Activated CD4-positive, CD25-positive, alpha-beta regulatory T cell treated with anti-CD3 and anti-CD28 coated beads, Interleukin-2, amount 50 U/mL, for 24 hours (primary cell): ENCODE results near the gene TMEM212.
"Not testable (repeated sequence)": the region's sequence is repeated elsewhere in the genome, so short reads cannot be mapped to it uniquely, and the experiment has no call there.

Experiments
- ATAC-seq, 2 donors: fragments of 150-1000 bp; cut with Tn5 transposase; one replicate each; pipeline ENCODE4 v1.10.0; 2021; ENCODE audit warnings: mild to moderate bottlenecking in 1 of 2, moderate library complexity in 1 of 2

The TMEM212 gene

GRCh38 chr3:171835116-171835515, 8.0 kb upstream of the TMEM212 start:
- no peak for ATAC-seq

GRCh38 chr3:171835613-171836012, 7.5 kb upstream of the TMEM212 start:
- no peak for ATAC-seq

GRCh38 chr3:171836855-171837254, 6.3 kb upstream of the TMEM212 start:
- ATAC-seq: no peak

GRCh38 chr3:171837698-171838097, 5.5 kb upstream of the TMEM212 start:
- ATAC-seq: no peak

DNA sequence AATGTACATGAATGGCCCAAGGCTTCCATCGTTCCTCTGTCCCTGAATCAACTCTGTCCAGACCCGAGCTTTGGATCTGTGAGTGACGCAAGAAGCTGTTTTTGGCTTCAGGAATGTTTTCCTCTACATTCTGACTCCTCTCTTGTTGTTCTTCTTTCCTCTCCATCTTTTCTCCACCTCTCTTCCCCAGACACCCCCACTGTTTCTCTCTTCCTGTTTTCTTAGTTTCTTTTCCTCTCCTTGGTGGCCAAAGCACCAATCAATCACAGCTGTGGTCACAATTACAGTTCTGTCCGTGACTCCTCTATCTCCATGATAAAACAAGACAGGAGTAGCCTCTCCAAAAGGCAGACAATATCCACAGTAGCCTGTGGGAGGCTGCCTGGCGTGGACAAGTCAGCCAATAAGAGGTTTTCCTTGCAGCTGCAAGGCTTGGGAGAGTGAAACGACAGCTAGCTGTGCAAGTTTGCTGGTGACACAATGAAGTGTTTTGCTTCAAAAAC, 4.9 kb upstream of the TMEM212 start:
- no peak for ATAC-seq

DNA sequence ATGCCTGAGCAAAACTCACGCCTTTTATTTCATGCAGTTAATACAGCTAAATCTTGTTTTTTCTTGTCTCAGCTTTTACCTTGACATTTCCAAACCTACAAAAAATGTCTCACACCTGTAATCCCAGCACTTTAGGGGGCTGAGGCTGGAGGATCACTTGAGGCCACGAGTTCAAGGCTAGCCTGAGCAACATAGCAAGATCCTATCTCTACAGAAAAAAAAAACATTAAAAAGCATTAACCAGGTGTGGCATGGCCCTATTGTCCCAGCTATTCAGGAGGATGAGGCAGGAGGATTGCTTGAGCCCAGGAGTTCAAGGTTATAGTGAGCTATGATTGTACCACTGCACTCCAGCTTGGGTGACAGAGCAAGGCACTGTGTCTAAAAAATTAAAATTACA, 3.9 kb upstream of the TMEM212 start:
- ATAC-seq: no peak

GRCh38 chr3:171840445-171840810, 2.7 kb upstream of the TMEM212 start:
- no peak for ATAC-seq

DNA sequence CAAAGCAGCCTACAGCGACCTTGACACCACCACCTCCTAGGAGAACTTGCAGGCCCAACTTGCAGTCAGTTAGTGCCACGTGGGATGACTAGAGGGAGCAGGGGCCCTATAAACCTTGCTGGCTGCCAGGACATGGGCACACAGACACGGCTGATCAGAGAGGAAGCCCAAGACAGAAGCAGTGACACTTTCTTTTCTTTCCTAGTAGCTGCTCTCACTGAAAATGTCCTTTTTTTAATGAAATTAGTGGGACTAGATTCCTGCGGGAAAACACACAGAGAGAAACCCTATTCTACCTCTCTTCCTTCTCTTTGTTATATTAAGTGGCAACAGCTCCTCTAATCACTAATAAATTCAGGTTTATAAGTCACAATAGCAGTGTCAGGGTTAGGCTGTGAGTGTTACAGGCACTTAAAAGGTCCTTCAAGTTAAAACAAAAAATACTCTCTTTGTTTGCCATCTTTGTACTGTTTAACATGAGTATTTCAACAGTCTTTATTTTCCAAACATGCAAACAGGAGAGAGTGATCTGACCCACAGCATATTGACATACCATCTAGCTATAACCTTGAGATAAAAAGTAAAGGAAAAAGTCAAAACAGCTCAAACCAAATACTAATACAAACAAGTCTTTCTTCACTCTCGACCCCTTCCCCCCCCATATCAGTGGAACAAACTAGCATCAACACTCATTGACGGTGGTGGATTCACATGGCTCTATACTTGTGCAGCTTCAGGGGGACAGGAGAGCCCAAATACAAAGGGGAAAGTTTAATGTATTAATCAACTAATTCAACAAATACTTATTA, 2.1 kb upstream of the TMEM212 start:
- ATAC-seq: no peak

GRCh38 chr3:171841620-171842000, 1.5 kb upstream of the TMEM212 start:
- no peak for ATAC-seq

GRCh38 chr3:171844873-171845272, 1.7 kb downstream of the TMEM212 start:
- ATAC-seq: no peak

DNA sequence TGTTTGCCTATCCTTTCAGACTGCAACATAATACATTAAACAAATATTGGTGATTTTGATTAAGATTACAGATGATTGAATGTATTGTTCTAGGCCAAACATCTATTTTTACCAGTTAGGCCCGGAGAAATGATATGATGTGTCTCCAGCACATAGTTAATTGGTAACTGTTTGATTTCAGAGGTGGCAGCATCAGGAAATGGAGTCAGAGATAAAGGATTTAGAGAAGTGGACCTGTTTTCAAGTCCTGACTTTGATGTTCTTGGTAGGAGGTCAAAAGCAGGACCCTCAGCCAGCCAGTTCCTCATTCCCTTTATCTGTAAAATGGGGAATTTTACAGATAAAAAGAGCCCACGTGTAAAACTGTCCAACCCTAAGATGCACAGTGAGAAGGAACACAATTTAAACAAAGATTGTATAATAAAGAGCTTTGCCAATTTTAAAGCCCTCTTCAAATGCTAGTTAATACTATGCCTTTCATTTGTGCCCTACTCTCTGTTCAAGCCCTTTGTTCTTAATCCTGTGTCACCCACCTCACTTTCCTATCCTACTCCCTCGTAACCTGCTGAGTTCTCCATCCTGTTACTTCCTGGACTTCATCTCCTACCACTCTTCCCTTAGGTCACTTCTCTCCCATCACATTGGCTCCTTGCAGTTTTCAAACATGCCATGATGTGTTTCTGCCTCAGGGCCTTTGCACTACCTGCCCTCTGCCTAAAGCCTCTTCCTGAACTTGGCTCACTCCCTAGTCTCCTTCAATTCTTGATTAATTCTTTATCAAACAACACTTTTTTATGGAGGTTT, 2.5 kb downstream of the TMEM212 start:
- ATAC-seq: no peak

DNA sequence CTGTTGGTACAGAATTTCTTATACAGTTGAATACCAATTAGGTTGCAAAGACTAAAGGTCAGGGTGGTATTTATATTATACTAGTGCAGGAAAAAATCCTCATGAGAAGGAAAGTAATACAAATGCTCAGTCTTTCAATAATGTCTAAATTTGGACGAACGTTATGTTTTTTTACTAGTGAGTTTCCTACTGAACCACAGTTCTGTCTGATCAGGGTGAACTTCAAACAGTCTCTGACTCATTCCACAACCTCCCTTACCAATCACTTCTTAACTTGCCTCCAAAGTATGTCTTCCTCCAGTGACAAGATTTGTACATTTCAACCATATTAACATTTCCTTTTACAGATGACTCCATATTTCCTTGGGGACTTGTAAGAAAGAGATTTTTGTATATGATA, 3.4 kb downstream of the TMEM212 start:
- peak; percentile 94 for ATAC-seq

- ATAC-seq: no peak
These were observed 4.0 kb downstream of the TMEM212 start for GRCh38 chr3:171847133-171847532.

- no peak for ATAC-seq
These were observed 4.6 kb downstream of the TMEM212 start for GRCh38 chr3:171847595-171848259.

GRCh38 chr3:171849617-171850319, 6.6 kb downstream of the TMEM212 start:
- ATAC-seq: no peak

DNA sequence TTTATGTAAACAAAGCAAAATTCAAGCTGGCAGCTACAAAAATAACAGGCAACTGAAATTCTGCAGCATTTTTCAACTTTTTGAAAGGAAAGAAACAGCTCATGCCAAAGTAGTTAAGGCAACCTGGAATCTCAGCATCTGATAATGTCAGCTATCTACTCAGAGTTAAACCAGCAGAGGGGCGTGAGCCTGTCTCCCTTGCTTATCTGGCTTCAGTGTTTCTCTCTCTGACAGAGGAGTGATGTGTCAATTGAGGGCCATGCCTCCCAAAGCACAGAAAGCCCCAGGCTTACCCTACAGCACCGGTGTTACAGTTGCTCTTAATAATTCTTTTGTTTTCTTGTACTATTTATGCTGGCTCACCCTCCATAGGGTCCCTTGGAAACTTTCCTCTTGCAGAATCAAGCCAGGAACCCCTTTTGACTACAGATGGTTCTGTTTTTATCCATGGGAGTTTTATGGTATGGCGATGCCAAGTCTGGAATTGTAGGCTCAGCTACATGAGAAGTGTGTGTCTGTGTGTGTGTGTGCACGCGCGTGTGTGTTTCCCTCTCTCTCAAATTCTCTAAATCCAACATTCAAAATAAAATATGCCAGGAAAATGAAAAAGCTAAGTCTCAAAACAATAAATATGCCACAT, 7.3 kb downstream of the TMEM212 start:
- ATAC-seq: no peak

DNA sequence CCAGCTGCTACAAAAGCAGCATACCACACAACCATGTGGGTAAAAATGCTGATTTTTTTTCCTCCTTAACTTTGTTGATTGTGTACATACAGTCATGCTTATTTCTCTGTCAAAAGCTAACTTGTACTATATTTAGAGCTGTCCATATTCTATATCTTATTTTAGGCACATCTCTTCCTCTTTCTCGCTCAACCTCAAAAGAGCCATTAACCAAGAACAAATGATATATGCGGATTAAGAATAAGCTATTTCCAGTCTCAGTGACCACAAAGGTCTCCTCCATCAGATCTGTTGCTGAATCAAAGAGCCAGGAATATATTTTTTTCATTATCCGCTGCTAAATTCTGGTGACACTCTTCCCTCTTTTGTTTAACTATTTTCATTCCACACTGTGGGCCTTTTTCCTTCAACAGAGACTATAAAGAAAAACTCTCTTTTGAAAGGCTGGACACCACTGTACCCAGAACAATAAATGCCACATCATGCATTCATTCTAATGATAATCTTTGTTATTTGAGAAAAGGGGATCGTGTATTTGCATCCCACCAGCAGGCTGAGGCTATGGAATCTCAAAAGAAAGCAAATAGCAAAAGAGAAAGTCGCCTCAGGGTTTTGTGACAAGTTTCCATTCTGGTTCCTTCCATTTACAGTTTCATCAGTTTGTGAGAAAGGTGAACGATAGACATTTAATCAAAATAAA, 8.0 kb downstream of the TMEM212 start:
- ATAC-seq: no peak

DNA sequence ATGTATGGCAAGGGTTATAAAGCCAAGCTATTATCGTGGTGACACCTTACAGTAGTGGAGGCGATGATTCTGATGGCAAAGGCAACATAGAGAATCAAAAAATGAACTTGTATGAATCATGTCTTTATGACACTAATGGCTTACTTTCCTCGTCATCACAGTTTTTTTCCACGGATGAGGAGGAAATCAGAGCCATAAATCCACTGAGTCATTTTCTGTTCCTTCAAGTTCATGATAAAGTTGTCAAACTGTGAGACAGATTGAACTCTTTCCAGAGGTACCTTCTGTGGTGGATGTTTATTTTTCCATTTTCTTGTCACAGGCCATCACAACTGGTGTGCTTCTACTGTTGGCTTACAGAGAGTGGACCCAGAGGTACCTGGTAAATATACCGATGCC, 8.5 kb downstream of the TMEM212 start:
- ATAC-seq: no peak

DNA sequence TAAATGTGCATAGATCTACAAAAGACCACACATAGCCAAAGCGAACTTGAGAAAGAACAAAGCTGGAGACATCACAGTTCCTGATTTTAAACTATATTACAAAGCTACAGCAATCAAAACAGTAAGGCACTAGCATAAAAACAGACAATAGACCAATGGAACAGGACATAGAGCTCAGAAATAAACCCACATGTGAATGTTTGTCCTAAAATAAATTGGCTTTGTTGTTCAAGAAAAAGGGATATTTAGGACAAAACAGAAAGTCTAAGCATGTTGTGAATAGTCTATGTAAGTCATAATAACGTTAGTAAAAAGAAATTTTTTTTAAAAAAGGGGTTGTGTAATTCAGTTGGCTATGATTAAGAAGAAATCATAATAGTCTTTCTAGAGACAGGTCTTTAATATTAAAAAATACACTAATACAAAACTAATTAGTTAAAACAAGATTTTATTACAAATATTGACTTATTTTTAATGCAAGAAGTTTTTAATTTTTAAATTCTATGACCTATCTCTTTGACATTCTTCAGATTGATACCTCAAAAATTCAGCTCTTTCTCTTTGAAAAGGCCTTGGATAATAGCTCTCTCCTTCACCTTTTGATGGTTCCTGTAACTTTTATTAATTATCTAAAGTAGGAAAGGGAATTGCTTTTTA, 11.6 kb downstream of the TMEM212 start:
- no peak for ATAC-seq

- ATAC-seq: not testable (repeated sequence)
These were observed 15.6 kb downstream of the TMEM212 start for GRCh38 chr3:171858770-171859169.
